ES-I3 (cell line): ENCODE measurements around the gene FMO3.

Source experiments
- H3K36me3 ChIP-seq: 2 replicates; pipeline ENCODE4 v1.6.1; 2013; ENCODE audit warnings: mild to moderate bottlenecking, low read length, control low read depth, moderate library complexity; ENCODE audit not compliant: insufficient read depth
- H3K4me1 ChIP-seq: 2 replicates; pipeline ENCODE4 v1.6.1; 2013; ENCODE audit warnings: mild to moderate bottlenecking, control low read depth, low read length; ENCODE audit not compliant: insufficient read depth
- H3K9ac ChIP-seq: 2 replicates; pipeline ENCODE4 v1.6.1; 2013; ENCODE audit warnings: low read depth, mild to moderate bottlenecking, low read length, moderate library complexity
- H3K9me3 ChIP-seq: 2 replicates; pipeline ENCODE4 v1.6.1; 2013; ENCODE audit warnings: mild to moderate bottlenecking, low read length, moderate library complexity; ENCODE audit not compliant: control insufficient read depth, insufficient read depth

The FMO3 gene

GRCh38 chr1:171158551-171158950, 67.8 kb downstream of the FMO3 start:
- H3K9ac ChIP-seq: no peak overlapping the region
- no peaks in the 10 kb centered on the region for H3K4me1 ChIP-seq
- no peaks in the 10 kb centered on the region for H3K36me3 ChIP-seq
- no peaks in the 10 kb centered on the region for H3K9me3 ChIP-seq

- H3K36me3 ChIP-seq: no peaks in the 10 kb centered on the region
- no peaks in the 10 kb centered on the region for H3K9me3 ChIP-seq
- no peak overlapping the region for H3K9ac ChIP-seq
- H3K4me1 ChIP-seq: no peaks in the 10 kb centered on the region
Observed at GRCh38 chr1:171159148-171159547, 68.4 kb downstream of the FMO3 start.

DNA sequence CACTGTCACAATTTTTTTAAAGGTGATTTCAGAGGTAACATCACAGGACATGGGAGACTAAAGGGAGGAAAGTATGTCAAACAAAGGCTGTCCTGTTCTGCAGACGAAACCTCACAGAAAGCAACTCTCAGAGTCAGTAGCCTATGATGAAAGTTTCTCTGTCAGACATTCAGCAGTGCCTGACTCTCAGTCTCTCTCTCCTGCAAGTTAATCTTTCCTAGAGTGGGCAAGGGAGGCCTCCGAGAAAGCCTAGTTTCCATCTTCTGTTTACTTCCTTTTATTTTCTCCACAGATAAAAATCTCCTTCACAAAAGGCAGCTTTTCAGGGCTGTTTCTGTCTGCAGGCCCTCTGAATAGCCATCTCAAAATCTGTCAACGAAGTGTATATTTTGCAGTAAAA, 69.5 kb downstream of the FMO3 start:
- Histone ChIP-seq H3K4me1 (no peaks in the 10 kb centered on the region), H3K9me3 (no peaks in the 10 kb centered on the region), H3K9ac (no peak overlapping the region), H3K36me3 (no peaks in the 10 kb centered on the region)

DNA sequence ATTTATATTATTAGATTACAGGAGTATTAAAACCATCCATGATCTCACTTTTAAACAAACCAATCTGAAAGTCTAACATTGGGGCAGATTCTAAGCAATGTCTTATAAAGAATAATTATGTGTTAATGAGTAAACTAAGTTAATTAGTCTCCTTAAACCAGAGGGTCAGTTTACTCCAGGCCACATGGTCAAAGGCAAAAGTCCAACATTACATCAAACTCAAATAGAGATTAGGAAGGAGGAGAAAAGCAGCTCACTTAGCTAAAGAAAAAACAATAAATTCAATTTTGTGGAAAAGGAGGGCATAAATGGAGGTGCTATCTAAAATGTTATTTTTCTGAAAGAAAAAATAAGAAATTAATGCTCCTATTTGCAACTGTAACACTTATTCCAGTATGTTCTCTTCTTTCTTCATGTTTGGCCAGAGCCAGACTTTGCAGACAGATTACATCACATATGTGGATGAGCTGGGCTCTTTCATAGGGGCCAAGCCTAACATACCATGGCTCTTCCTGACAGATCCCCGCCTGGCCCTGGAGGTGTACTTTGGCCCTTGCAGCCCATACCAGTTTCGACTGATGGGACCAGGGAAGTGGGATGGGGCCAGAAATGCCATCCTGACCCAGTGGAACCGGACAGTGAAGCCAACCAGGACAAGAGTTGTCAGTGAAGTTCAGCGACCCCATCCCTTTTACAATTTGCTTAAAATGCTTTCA, 70.1 kb downstream of the FMO3 start:
- Histone ChIP-seq H3K4me1 (no peaks in the 10 kb centered on the region), H3K9ac (no peak overlapping the region), H3K9me3 (no peaks in the 10 kb centered on the region), H3K36me3 (no peaks in the 10 kb centered on the region)

- no peaks in the 10 kb centered on the region for H3K4me1 ChIP-seq
- no peak overlapping the region for H3K9ac ChIP-seq
- no peaks in the 10 kb centered on the region for H3K9me3 ChIP-seq
- no peaks in the 10 kb centered on the region for H3K36me3 ChIP-seq
Observed at GRCh38 chr1:171161431-171161830, 70.7 kb downstream of the FMO3 start.

DNA sequence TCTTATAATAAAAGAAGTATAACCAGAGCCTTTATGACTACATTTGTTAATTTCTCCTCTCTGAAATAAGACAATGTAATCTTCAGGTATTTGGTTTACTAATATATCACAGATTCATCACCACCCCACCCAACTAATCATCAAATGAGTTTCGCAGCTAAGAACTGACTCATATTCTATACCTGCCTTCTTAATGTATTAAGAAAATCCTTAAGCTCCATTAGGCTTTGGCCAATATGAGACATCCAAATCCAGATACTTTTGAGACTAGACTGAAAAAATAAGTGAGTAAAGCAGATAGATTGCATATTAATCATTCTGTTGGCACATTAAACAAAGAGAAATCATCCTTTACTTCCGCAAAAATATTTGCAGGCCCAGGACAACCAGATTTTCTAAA, 75.7 kb downstream of the FMO3 start:
- Histone ChIP-seq H3K4me1 (no peaks in the 10 kb centered on the region), H3K9ac (no peak overlapping the region), H3K36me3 (no peaks in the 10 kb centered on the region), H3K9me3 (no peaks in the 10 kb centered on the region)
